HCT116 (cell line): ENCODE results near the gene BRSK1. TPM values are rescaled to one million over a fixed set of nuclear protein-coding genes. Genes with fewer than 3 reads are reported as not detected.

Source experiments
- ATAC-seq: fragments of 200-7000 bp; cut with Tn5 transposase; 2 replicates; pipeline ENCODE4 v1.9.1; 2020; ENCODE audit warnings: mild to moderate bottlenecking, moderate library complexity
- BruUV-seq: library from RNA; stranded (reverse); fragments of 400-500 nt; replicated peaks from 2 replicates; lab custom pipeline; 2021; lab: Mats Ljungman, UMichigan
- CTCF ChIA-PET: fragments of 300-600 bp; sonication (Branson Sonifier 250); formaldehyde crosslinking; loops from one replicate; lab custom pipeline; 2021; ENCODE audit warnings: antibody characterized with exemption; lab: Charles Lee
- POLR2A ChIA-PET: fragments of 300-600, 350-600 bp; sonication (Branson Sonifier 250); formaldehyde crosslinking; loops from one replicate; lab custom pipeline; 2021; ENCODE audit warnings: antibody characterized with exemption; lab: Charles Lee
- RAD21 ChIA-PET, 2 experiments: fragments of 300-600 bp; sonication (Branson Sonifier 250); formaldehyde crosslinking; loops; one replicate each; lab custom pipeline; 2023; ENCODE audit warnings: low total read pairs in 2 of 2; ENCODE audit not compliant: uncharacterized antibody in 2 of 2, unreplicated experiment in 2 of 2, low non-redundant PET in 1 of 2; lab: Charles Lee
- DNase-seq: peaks from one replicate; pipeline ENCODE4 v3.0.0-alpha.2; 2010; ENCODE audit warnings: low read depth, low spot score
- H2AFZ ChIP-seq: fragments of 200-600 bp; shearing (Covaris generic), sonication (generic); 2 replicates; pipeline ENCODE4 v1.6.1; 2017; ENCODE audit warnings: low read depth, mixed run types, mixed read lengths, antibody characterized with exemption, low read length; ENCODE audit not compliant: poor library complexity, severe bottlenecking
- H3K27ac ChIP-seq: 2 replicates; pipeline ENCODE4 v1.5.1; 2012; ENCODE audit warnings: low read depth, low read length
- H3K27me3 ChIP-seq: fragments of 200-600 bp; sonication (generic); 2 replicates; pipeline ENCODE4 v1.6.1; 2016; ENCODE audit warnings: mixed run types, low read length, mixed read lengths; ENCODE audit not compliant: insufficient read depth
- H3K36me3 ChIP-seq, 2 experiments: fragments of 200-500 bp in 1 of 2; fragments of 200-600 bp in 1 of 2; sonication (Bioruptor generic) in 1 of 2; sonication (generic) in 1 of 2; 2 replicates each; pipeline versions ENCODE4 v1.5.1 to v1.6.1; 2014 to 2016; ENCODE audit warnings: low read length in 2 of 2, inconsistent platforms in 1 of 2, mixed read lengths in 1 of 2, mixed run types in 1 of 2; ENCODE audit not compliant: insufficient read depth in 2 of 2, control insufficient read depth in 1 of 2
- H3K4me1 ChIP-seq, 2 experiments: fragments of 200-600 bp in 1 of 2; sonication (generic) in 1 of 2; 2 replicates each; pipeline versions ENCODE4 v1.5.1 to v1.6.1; 2012 to 2017; ENCODE audit warnings: low read length in 2 of 2, inconsistent platforms in 1 of 2, mild to moderate bottlenecking in 1 of 2, mixed read lengths in 1 of 2, mixed run types in 1 of 2, moderate library complexity in 1 of 2; ENCODE audit not compliant: insufficient read depth in 2 of 2, control insufficient read depth in 1 of 2
- H3K4me2 ChIP-seq: fragments of 200-600 bp; sonication (generic); 2 replicates; pipeline ENCODE4 v1.6.1; 2017; ENCODE audit warnings: mixed run types, low read length, mixed read lengths
- H3K4me3 ChIP-seq, 2 experiments: fragments of 200-600 bp in 1 of 2; sonication (generic) in 1 of 2; replicated peaks in 1 of 2; 2 replicates each; pipeline ENCODE4 v1.5.1; 2011 to 2016; ENCODE audit warnings: low read length in 2 of 2, control low read depth in 1 of 2, low read depth in 1 of 2, mild to moderate bottlenecking in 1 of 2, mixed read lengths in 1 of 2, mixed run types in 1 of 2
- H3K79me2 ChIP-seq: fragments of 200-600 bp; sonication (generic); 2 replicates; pipeline ENCODE4 v1.6.1; 2017; ENCODE audit warnings: mild to moderate bottlenecking, mixed run types, low read length, moderate library complexity, mixed read lengths; ENCODE audit not compliant: insufficient read depth
- H3K9ac ChIP-seq: fragments of 200-600 bp; sonication (generic); 2 replicates; pipeline ENCODE4 v1.6.1; 2016; ENCODE audit warnings: low read length, mixed read lengths
- H3K9me2 ChIP-seq: fragments of 200-600 bp; sonication (generic), shearing (Covaris generic); 2 replicates; pipeline ENCODE4 v1.6.1; 2017; ENCODE audit warnings: mixed run types, mild to moderate bottlenecking, moderate library complexity; ENCODE audit not compliant: insufficient read depth
- H3K9me3 ChIP-seq, 2 experiments: fragments of 200-500 bp in 1 of 2; fragments of 200-600 bp in 1 of 2; sonication (Bioruptor generic) in 1 of 2; sonication (generic) in 1 of 2; 2 replicates each; pipeline ENCODE4 v1.6.1; 2014 to 2017; ENCODE audit warnings: low read length in 2 of 2, mixed read lengths in 2 of 2, inconsistent platforms in 1 of 2, low read depth in 1 of 2, mild to moderate bottlenecking in 1 of 2, mixed run types in 1 of 2, moderate library complexity in 1 of 2; ENCODE audit not compliant: control insufficient read depth in 1 of 2, insufficient read depth in 1 of 2
- H4K20me1 ChIP-seq: fragments of 200-600 bp; sonication (generic), shearing (Covaris generic); 2 replicates; pipeline ENCODE4 v1.6.1; 2017; ENCODE audit warnings: mixed run types, mild to moderate bottlenecking, moderate library complexity; ENCODE audit not compliant: insufficient read depth
- CBX3 ChIP-seq: IDR thresholded peaks from 2 replicates; pipeline ENCODE4 v1.6.1; 2012; ENCODE audit warnings: low read depth
- CEBPB ChIP-seq: IDR thresholded peaks from 2 replicates; pipeline ENCODE4 v1.6.1; 2012; ENCODE audit warnings: low read depth
- ELF1 ChIP-seq: IDR thresholded peaks from 2 replicates; pipeline ENCODE4 v1.6.1; 2012; ENCODE audit warnings: low read depth, borderline replicate concordance
- FOSL1 ChIP-seq: IDR thresholded peaks from 2 replicates; pipeline ENCODE4 v1.6.1; 2012; ENCODE audit warnings: low read depth
- JUND ChIP-seq: IDR thresholded peaks from 2 replicates; pipeline ENCODE4 v1.6.1; 2012
- MAX ChIP-seq: IDR thresholded peaks from 2 replicates; pipeline ENCODE4 v1.6.1; 2012
- POLR2A ChIP-seq: IDR thresholded peaks from 2 replicates; pipeline ENCODE4 v1.7.0; 2011; ENCODE audit warnings: borderline replicate concordance; ENCODE audit not compliant: insufficient read depth, insufficient read length; ENCODE audit errors: extremely low read depth
- POLR2AphosphoS5 ChIP-seq: IDR thresholded peaks from 2 replicates; pipeline ENCODE4 v1.6.1; 2011; ENCODE audit warnings: mild to moderate bottlenecking, low read depth, low read length, moderate library complexity
- RAD21 ChIP-seq: IDR thresholded peaks from 2 replicates; pipeline ENCODE4 v1.6.1; 2012; ENCODE audit warnings: low read depth, mild to moderate bottlenecking
- REST ChIP-seq: IDR thresholded peaks from 2 replicates; pipeline ENCODE4 v1.6.1; 2012; ENCODE audit warnings: low read depth
- SP1 ChIP-seq: IDR thresholded peaks from 2 replicates; pipeline ENCODE4 v1.6.1; 2012; ENCODE audit warnings: low read depth
- SRF ChIP-seq: IDR thresholded peaks from 2 replicates; pipeline ENCODE4 v1.6.1; 2012; ENCODE audit warnings: low read depth
- TCF7L2 ChIP-seq: IDR thresholded peaks from 2 replicates; pipeline ENCODE4 v1.7.0; 2011; ENCODE audit warnings: borderline replicate concordance, inconsistent platforms; ENCODE audit not compliant: insufficient read depth, insufficient read length; ENCODE audit errors: extremely low read depth
- YY1 ChIP-seq: IDR thresholded peaks from 2 replicates; pipeline ENCODE4 v1.6.1; 2011; ENCODE audit warnings: low read length, low read depth, moderate library complexity, mild to moderate bottlenecking; ENCODE audit not compliant: insufficient replicate concordance; ENCODE audit errors: extremely low read depth
- ZBTB33 ChIP-seq: IDR thresholded peaks from 2 replicates; pipeline ENCODE4 v1.6.1; 2011; ENCODE audit warnings: mild to moderate bottlenecking, low read length, moderate library complexity; ENCODE audit not compliant: insufficient replicate concordance; ENCODE audit errors: extremely low read depth
- ZNF274 ChIP-seq: fragments of 200-500 bp; sonication (Bioruptor generic); IDR thresholded peaks from 2 replicates; pipeline ENCODE4 v1.6.1; 2014; ENCODE audit warnings: mild to moderate bottlenecking, low read depth, low read length, inconsistent platforms
- intact Hi-C: fragments of 100-400 bp; cut with micrococcal nuclease; formaldehyde crosslinking; loops from 2 replicates; pipeline ENCODE4 v1.10.0; 2022
- total RNA-seq: library from RNA; stranded (reverse); gene quantifications from one replicate; pipeline ENCODE4 v1.2.1, GENCODE V29; 2021; ENCODE audit not compliant: unreplicated experiment
- TF ChIP-seq, protein P1 (sequence below), 3 experiments: fragments of 200-600 bp in 1 of 3; sonication (generic) in 1 of 3; IDR thresholded peaks in 2 of 3; conservative IDR thresholded peaks in 1 of 3; 2 replicates each; pipeline ENCODE4 v1.5.1; 2012 to 2017; ENCODE audit warnings: low read depth in 2 of 3, low read length in 2 of 3, antibody characterized with exemption in 1 of 3, borderline replicate concordance in 1 of 3, control low read depth in 1 of 3, mild to moderate bottlenecking in 1 of 3, mixed read lengths in 1 of 3, mixed run types in 1 of 3, moderate library complexity in 1 of 3; ENCODE audit not compliant: insufficient read depth in 1 of 3
- TF ChIP-seq, protein P2 (sequence below): IDR thresholded peaks from 2 replicates; pipeline ENCODE4 v1.6.1; 2012

BRSK1 gene
- total RNA-seq, 1 experiment from 2014 or later = 33.3 TPM

DNA sequence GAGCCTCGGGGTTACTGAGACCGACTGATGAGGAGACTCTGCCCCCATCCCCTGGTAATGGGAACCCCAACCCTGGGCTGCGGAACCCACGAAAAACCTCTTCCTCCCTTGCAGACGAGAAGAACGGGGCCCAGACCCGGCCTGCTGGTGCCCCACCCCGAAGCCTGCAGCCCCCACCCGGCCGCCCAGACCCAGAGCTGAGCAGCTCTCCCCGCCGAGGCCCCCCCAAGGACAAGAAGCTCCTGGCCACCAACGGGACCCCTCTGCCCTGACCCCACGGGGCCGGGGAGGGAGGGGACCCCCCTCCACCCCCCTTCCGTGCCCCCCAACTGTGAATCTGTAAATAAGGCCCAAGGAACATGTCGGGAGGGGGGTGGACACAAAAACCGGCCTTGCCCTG lies 28.0 kb downstream of the BRSK1 start:
- ChIA-PET CTCF (interaction anchor here (1.7 kb wide), 1 partner anchor 10 kb away, joined by 7 read pairs; no protein-coding TSS in a partner anchor), POLR2A (interaction anchor here (0.8 kb wide), 1 partner anchor 32 kb away, joined by 3 read pairs; the partner anchor contains the start of gene HSPBP1), RAD21 (interaction anchor here in 1 of 2 experiments (0.7 kb wide), 1 partner anchor 73 kb away, joined by 11 read pairs; no protein-coding TSS in a partner anchor)
- no peak overlapping the region for H3K4me3 ChIP-seq
- H3K27me3 ChIP-seq = no peaks in the 10 kb centered on the region
- H3K4me2 ChIP-seq = no peak overlapping the region
- no TSS peak for BruUV-seq
- H3K9me2 ChIP-seq = no peaks in the 10 kb centered on the region
- peaks cover 2 to 8% of the 10 kb centered on the region in 2 experiments; a peak in 3 of 4 replicates for H3K36me3 ChIP-seq
- no peak overlapping the region for H3K27ac ChIP-seq
- intact Hi-C loops = no loop called here
- no peak for DNase-seq
- no peaks in the 10 kb centered on the region for H4K20me1 ChIP-seq
- no peaks in the 10 kb centered on the region for H3K4me1 ChIP-seq
- no peaks in the 10 kb centered on the region for H3K9me3 ChIP-seq
- ATAC-seq = no peak
- H3K79me2 ChIP-seq = no peaks in the 10 kb centered on the region
- H2AFZ ChIP-seq = no peak overlapping the region
- TF ChIP-seq RAD21 (no peak), REST (no peak), ELF1 (no peak), POLR2A (no peak), JUND (no peak), YY1 (no peak), SP1 (no peak), FOSL1 (no peak), CBX3 (no peak), CEBPB (no peak), ZNF274 (no peak), ZBTB33 (no peak), POLR2AphosphoS5 (no peak), TCF7L2 (no peak), MAX (no peak), SRF (no peak)
- TF ChIP-seq, protein P1, sequence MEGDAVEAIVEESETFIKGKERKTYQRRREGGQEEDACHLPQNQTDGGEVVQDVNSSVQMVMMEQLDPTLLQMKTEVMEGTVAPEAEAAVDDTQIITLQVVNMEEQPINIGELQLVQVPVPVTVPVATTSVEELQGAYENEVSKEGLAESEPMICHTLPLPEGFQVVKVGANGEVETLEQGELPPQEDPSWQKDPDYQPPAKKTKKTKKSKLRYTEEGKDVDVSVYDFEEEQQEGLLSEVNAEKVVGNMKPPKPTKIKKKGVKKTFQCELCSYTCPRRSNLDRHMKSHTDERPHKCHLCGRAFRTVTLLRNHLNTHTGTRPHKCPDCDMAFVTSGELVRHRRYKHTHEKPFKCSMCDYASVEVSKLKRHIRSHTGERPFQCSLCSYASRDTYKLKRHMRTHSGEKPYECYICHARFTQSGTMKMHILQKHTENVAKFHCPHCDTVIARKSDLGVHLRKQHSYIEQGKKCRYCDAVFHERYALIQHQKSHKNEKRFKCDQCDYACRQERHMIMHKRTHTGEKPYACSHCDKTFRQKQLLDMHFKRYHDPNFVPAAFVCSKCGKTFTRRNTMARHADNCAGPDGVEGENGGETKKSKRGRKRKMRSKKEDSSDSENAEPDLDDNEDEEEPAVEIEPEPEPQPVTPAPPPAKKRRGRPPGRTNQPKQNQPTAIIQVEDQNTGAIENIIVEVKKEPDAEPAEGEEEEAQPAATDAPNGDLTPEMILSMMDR (IDR thresholded peaks at IDR 0.05 in 2 of 3, conservative IDR thresholded peaks at IDR 0.05 in 1 of 3; ENCODE audit: borderline replicate concordance in 1 of 3, insufficient read depth in 1 of 3, low read depth in 2 of 3, low read length in 2 of 3) = no peak
- TF ChIP-seq, protein P2, sequence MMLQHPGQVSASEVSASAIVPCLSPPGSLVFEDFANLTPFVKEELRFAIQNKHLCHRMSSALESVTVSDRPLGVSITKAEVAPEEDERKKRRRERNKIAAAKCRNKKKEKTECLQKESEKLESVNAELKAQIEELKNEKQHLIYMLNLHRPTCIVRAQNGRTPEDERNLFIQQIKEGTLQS = no peak
- H3K9ac ChIP-seq = no peak overlapping the region
